ENCODE measurements around the gene GRIA1.

The GRIA1 gene

DNA sequence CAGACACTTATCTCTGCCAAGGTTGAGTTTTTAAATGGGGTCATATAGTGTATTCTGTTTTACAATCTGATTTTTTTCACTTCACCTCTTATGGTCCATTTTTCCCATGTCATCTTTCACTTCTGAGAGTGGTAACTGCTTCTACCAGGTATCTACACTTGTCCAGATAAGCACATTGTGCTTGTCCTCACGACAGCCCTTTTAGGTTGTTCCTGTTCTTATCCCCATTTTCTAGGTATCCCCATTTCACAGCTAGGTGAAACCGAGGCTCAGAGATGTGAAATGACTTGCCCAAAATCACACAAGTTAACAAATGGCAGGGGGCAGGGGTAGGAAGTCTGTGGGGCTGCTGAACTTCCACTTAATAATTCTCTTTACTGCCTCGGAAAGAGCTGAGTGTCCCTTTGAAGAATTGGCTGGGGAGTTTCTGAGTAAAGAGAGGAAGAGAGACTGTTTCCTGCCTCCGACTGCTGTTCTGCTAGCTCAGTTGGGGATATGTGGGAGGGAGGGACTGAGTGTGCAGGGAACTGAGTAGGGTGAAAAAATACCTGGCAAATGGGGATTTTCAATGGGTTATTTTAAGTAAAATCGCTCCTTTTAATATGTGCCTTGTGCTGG lies 255.4 kb downstream of the GRIA1 start:
- DNase-seq = no peak

DNA sequence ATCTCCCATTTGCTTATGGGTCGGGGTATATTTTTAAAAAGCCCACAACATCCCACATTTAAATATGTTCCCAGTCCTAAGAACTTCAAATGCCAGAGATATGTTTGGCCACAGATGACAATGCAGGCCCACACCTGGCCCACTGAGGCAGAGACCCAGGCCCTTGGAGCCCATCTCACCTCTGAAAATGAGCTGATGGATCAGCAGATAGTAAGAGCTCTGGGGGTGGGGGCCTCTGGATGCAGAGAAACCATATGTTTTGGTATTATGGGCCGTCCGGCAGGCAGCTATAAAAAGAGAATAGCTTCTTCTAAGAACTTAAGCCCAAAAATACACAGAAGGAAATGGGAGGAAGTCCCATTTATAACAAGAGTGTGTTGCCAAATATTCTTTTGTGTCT lies 256.0 kb downstream of the GRIA1 start:
- no peak for DNase-seq

DNA sequence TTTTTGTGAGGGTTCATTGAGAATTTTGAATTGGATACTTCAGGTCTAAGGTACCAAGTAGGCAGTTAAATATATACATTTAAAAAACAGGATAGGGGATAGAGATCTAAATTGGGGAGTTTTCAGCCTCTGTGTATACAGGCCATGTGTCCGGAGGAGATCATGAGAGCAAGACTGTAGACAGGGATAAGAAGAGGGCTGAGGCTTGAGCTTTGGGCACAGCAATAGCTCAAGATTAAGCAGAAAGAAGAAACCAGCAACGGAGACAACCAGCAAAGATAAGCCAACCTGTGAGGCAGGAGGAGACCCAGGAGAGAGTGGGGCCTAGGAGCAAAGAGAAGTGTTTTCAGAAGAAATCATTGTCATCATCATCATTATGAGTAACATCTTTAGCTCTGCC lies 258.4 kb downstream of the GRIA1 start:
- DNase-seq = no peak

- DNase-seq = no peak
Observed at GRCh38 chr5:153749960-153750359, 259.5 kb downstream of the GRIA1 start.

DNA sequence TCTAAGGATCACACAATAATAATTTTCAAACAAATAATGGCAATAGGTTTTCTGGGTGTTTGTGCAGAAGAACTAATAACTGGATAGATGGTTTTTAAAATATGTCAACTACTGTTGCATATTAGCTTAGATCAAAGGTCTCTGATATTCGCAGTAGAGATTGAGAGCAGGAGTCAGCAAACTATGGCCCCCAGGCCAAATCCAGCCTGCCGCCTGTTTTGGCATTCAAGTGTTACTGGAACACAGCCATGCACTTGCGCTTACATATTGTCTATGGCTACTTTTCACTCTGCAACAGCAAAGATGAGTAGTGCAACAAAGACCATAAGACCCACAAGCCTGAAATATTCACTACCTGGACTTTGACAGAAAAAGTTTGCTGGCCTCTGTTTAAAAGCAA lies 260.8 kb downstream of the GRIA1 start:
- no peak for DNase-seq

- DNase-seq = no peak
Observed at GRCh38 chr5:153752890-153753289, 262.4 kb downstream of the GRIA1 start.

DNA sequence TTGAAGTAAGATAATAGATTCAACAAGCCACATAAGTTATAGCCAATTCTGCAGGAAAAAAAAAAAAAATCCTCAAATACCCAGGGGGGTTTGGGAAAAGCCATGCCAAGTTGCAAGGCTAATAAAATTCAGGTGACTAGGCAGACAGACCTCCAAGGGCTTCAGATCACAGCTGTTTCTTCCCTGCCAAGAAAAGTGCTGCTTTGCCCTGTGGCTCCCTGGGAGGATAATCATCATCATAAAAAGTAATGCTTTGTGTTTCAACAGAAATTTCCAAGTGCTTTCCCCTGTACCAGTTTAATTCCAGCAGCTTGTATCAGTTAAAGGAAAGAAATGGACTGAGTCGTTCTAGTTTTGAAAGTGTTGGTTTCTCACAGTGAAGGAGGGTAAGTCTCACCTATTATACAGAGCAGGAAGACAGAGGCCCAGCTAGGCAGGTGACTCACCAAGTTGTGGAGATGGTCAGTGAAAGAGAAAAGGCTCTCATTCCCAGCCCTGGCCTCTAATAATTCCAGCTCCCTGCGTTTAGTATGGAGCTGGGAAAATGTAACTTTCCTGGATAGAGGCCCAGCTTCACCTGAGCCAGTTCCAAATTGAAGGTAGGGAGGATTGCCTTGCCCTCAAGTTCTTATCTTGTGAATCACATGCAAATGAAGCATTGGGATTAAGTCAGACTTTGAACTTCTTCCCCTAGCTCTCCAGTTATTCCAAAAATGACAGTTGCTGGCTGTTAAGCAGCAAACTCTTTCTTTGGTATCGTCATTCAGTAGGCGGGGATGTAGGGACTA lies 263.4 kb downstream of the GRIA1 start:
- DNase-seq = no peak

GRCh38 chr5:153755913-153756500 lies 265.5 kb downstream of the GRIA1 start:
- no peak for DNase-seq

GRCh38 chr5:153756540-153756939 lies 266.1 kb downstream of the GRIA1 start:
- DNase-seq = no peak

DNA sequence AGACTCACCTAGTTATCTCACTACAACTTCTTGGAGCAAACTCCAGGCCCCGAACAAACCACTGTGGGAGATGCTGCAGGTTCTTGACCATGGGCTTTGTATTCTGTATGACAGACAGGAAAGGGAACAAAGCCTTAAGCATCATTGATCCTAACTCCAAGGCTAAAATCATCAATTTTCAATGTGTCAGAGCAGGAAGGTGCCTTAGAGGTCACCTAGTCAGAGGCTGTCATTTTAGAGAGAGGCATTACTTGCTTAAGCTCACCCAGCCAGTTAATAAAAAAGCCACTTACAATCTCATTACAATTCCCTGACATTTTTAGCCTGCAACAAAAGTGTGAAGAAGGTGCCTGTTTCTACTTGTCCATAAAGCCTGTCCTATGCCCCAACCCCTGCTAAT lies 275.5 kb downstream of the GRIA1 start:
- no peak for DNase-seq

DNA sequence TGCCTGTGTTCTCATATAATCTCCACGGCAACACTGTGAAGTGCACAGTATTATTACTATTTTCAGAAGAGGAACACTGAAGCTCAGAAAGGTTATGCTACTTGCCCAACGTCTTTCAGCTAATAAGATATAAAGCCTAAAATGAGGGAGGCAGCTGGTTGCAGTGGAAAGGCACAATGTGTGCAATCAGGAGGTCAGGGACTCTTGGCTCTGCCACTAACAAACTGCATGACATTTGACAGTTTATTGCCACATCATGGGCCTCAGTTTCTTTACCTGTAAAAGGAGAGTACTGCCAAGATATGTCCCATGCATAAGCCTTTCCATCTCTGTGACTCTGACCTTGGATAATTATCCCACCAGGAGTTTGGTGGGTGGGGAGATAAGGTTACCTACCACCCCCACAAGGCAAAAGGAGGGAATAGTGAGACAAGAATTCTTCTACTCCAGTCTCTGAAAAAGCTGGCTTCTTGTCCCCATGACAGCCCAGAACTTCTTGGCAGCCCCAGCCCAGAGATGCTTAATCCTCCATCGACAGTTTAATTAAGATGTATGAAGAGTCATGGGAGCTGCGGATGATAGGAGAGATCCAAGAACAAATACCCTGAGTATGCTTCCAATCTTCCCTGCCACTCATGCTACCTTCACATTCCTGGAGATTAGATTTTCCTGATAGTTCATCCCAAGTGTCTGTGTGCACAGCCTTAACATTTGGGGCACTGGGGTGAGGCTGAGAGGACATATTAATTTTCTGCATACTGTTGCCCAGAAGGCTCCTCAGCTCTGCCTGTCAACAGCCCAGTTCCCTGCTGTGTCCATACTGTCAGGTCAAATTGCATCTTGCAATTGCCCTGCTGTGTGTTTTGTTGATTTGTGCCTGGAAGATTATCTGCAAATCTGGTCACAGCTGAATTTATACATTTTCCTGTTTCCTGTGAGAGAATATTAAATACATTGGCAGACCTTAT lies 277.0 kb downstream of the GRIA1 start:
- DNase-seq = no peak

DNA sequence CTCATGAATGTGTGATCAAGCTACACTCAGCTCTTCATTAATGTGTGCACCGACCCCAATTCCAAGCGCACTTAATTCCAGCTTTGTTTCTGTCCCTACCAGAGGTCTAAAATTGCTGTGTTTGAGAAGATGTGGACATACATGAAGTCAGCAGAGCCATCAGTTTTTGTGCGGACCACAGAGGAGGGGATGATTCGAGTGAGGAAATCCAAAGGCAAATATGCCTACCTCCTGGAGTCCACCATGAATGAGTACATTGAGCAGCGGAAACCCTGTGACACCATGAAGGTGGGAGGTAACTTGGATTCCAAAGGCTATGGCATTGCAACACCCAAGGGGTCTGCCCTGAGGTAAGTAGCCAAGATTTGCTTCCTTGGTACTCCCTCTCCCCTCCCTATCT lies 279.6 kb downstream of the GRIA1 start:
- DNase-seq = no peak

- no peak for DNase-seq
Observed at GRCh38 chr5:153774686-153775085, 284.2 kb downstream of the GRIA1 start.

DNA sequence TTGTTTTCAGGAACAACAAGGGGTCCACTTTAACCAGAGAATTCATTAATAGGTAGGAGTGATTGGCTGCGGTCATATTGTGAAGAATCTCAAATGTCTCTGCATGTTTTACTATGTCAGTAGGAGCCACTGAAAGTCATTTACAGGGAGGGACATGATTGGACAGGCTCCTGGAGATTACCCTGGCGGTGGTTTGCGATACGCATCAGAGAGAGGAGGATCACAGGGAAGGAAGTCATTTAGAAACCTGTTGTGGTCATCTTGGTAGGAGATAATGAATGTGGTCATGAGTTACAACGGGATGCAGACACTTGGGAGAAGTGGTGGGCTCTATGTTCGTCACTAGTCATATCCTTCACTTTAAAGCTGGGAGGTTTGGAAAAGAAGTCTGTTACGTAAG lies 285.5 kb downstream of the GRIA1 start:
- DNase-seq = no peak

DNA sequence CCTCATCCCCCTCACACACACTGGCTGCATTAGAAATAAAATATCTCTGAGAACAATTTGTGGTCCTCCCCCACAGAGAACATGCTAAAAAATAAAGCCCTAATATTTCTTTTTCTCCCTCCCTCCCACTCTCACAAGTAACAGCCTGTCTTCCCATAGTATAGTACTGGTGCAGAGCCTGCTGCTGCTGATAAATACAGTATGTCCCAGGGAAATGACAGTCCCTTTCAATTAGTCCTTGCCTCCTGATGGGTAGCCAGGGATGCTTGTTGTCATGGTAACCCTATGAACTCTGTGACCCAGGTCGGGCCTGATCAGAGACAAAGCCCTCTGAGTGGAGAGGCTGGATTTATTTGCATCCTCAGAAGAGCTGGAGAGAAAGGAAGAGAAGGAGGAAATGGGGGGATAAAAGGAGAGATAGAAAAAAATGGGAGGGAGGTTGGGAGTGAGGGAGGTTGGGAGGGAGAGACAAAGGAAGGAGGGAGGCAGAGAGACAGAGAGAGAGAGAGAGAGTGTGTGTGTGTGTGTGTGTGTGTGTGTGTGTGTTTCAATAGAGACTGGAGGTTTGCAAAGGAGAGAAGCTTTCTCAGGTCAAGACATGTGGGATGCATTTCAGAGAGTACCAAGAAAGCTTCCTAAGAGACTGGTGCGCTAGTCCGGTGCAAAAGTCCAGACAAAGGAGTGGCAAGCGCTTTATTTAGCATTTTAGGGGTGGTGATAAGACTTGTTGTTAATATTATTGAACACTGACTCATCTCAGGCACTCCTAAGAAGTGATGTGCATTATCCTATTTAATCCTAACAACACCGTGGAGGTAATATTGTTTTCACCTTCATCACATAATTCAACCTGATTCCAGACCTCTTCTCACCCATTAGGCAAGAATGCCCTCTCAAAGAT lies 287.5 kb downstream of the GRIA1 start:
- no peak for DNase-seq

DNA sequence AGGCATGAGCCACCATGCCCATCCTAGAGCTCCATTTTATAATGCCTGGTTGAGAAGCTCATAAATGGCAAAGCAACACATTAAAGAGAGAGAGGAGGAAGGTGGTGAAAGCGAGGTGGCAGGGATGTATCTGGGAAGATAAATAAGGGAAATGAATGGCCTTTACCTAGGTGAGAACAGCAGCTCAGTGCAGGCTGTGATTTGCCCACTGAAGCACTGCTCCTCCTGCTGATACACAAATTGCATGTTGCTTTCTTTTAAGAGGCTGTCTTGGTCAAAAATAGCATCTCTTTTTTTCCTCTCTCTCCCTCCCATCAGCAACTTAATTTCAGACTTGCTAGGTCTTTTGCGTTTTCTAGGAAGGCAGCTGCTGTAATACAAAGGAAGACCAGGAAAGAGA lies 289.4 kb downstream of the GRIA1 start:
- no peak for DNase-seq

GRCh38 chr5:153780876-153781705 lies 290.6 kb downstream of the GRIA1 start:
- no peak for DNase-seq

DNA sequence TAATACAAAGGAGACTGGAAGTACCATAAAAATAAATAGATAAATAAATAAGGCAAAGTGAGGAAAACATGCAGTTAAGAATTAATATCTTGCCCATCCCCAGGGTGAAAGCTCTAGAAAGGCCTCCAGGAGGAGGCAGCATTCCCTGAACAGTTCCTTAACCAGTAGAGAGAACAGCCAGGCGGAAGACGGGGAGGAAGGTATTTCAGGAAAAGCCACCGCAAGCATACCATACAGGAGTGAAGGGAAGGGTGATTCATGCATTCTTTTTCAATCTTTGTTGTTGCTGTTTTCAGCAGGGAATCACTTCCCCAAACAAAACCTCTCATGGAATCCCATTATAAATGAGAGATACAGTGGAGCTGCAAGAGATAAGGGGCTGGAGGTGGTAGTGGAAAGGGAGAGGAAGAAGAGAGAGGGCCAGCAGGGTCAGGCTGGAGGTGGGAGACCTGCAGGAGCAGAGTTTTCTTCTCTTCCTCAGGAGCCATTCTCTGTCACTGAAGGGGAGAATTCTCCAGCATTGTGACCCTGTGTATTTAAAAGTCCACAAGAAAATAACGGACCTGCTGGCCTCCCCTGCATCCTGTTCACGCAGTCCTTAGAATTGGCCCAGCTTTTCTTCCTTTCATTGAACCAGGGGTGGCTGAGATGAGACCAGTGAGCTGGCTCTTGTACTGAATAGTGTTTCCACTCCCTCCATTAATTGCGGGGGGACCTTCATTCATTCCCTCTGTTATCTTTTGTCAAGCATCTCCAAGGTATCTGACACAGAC lies 292.3 kb downstream of the GRIA1 start:
- no peak for DNase-seq

GRCh38 chr5:153783362-153783658 lies 292.8 kb downstream of the GRIA1 start:
- DNase-seq = no peak

DNA sequence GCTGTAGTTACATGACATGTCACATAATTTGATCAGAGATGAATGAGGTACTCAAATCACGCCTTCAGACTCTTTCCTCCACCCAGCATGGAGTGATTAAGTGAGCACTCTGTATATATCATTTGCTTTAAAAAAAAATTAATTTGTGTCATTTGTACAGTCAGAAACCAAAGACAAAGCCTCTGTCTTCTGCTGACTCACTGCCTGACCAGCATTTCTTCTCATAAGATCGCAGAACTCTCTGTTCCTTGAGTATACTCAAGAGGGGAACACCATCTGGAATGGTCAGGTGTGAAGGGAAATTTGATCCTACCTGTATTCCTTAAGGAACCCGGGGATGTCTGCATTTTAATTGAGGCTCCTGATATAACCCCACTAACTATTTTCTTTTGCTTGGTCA lies 293.8 kb downstream of the GRIA1 start:
- DNase-seq = no peak

- no peak for DNase-seq
Observed at GRCh38 chr5:153791339-153791738, 300.9 kb downstream of the GRIA1 start.
